ENCODE results near the gene MYO19.
"Not testable (repeated sequence)": the region's sequence is repeated elsewhere in the genome, so short reads cannot be mapped to it uniquely, and the experiment has no call there.

- TF ChIP-seq CTCF, EZH2 (IDR thresholded peaks at IDR 0.05): not testable (repeated sequence)
Measured at GRCh38 chr17:36457701-36458100, 77.0 kb downstream of the MYO19 start.
